Activated CD4-positive, alpha-beta T cell treated with anti-CD3 and anti-CD28 coated beads for 36 hours (primary cell): ENCODE results near the gene CYTH1. TPM values are rescaled to one million over a fixed set of nuclear protein-coding genes. Genes with fewer than 3 reads are reported as not detected.

Source experiments
- ATAC-seq: fragments of 200-7000 bp; cut with Tn5 transposase; one replicate; pipeline ENCODE4 v1.10.0; 2021; ENCODE audit warnings: mild to moderate bottlenecking, moderate library complexity
- CTCF ChIA-PET: fragments of 350-600 bp; sonication (Branson Sonifier 250); formaldehyde crosslinking; loops from one replicate; lab custom pipeline; 2021; ENCODE audit warnings: antibody characterized with exemption; lab: Charles Lee
- POLR2A ChIA-PET: fragments of 350-600 bp; sonication (Branson Sonifier 250); formaldehyde crosslinking; loops from one replicate; lab custom pipeline; 2021; ENCODE audit warnings: antibody characterized with exemption, inconsistent platforms; lab: Charles Lee
- DNase-seq: peaks from one replicate; pipeline ENCODE4 v3.0.0-alpha.2; 2020
- H3K27ac Mint-ChIP-seq: one replicate; pipeline ENCODE4 v1.8.0; 2021; ENCODE audit warnings: mixed read lengths
- H3K27me3 Mint-ChIP-seq: one replicate; pipeline ENCODE4 v1.8.0; 2021; ENCODE audit warnings: mixed read lengths
- H3K36me3 Mint-ChIP-seq: one replicate; pipeline ENCODE4 v1.8.0; 2021; ENCODE audit warnings: low read depth, mixed read lengths
- H3K4me1 Mint-ChIP-seq: one replicate; pipeline ENCODE4 v1.8.0; 2021; ENCODE audit warnings: mixed read lengths
- H3K4me3 Mint-ChIP-seq: one replicate; pipeline ENCODE4 v1.8.0; 2021; ENCODE audit warnings: mild to moderate bottlenecking, moderate library complexity, mixed read lengths
- H3K9me3 Mint-ChIP-seq: one replicate; pipeline ENCODE4 v1.8.0; 2021; ENCODE audit warnings: low read depth, mixed read lengths
- intact Hi-C, 2 experiments: fragments of 100-400 bp; cut with DNase I in 1 of 2; cut with micrococcal nuclease in 1 of 2; formaldehyde crosslinking; loops; one replicate each; pipeline versions ENCODE4 v1.14.2 to v1.15.1; 2022 to 2024; cut with DNase I, micrococcal nuclease
- total RNA-seq, 2 experiments: library from RNA; stranded (reverse); gene quantifications; one replicate each; pipeline ENCODE4 v1.2.3, GENCODE V29; 2021

Gene CYTH1
- total RNA-seq, 2 experiments from 2014 or later, result 109 to 130 TPM

DNA sequence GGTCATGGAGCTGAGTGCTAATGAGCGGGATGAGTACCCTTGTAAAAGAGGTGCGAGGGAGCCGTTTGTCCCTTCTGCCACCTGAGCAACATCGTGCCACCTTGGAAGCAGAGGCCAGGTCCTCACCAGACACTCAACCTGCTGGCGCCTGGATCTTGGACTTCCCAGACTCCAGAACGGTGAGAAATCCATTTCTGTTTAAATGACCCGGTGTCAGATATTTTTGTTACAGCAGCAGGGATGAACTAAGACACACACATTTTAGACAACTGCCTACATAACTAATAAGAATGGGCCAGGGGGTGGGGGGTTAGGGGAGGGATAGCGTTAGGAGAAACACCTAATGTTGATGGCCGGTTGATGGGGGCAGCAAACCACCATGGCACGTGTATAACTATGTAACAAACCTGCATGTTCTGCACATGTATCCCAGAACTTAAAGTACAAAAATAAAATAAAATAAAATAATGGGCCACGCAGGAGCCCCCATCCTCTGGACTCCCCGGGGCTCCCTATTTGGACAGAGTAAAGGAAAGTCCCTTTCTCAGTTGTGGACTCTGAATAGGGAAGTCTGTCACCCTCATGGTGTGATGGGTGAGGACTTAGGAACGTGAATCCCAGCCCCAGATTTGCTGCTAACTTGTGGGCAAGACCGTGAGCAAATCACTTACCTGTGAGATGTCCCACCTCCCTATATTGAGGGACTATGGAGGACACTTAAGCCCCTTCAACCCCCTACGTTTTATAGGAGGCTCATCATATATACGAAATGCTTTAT is 144.2 kb downstream of the CYTH1 start:
- H3K9me3 Mint-ChIP-seq, result no peaks in the 10 kb centered on the region
- no peaks in the 10 kb centered on the region for H3K27me3 Mint-ChIP-seq
- peaks cover 3% of the 10 kb centered on the region for H3K4me1 Mint-ChIP-seq
- CTCF ChIA-PET, result no interaction called here
- no peak for ATAC-seq
- no peak overlapping the region for H3K27ac Mint-ChIP-seq
- no peak overlapping the region for H3K4me3 Mint-ChIP-seq
- H3K36me3 Mint-ChIP-seq, result no peaks in the 10 kb centered on the region
- no peak for DNase-seq
- POLR2A ChIA-PET, result no interaction called here
- intact Hi-C loops, result no loop called here

DNA sequence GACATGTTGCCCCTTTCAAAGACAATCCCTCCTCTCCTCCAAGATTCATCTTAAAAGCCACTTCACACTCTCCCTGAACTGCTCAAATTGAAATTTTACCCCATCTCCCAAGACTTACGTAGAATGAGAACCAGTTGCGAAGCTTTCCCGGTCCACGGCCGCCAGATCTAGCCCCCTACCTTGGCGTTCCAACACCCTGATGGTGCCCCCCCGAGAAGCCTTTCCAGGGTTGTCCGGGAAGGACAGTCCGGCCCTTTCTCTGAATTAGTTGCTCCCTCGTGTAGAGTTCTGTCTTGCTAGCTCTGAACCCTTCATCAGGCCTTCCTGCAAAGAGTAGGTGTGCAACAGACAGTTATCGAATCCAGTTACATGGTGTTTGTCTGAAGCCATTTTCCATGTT is 144.9 kb downstream of the CYTH1 start:
- ATAC-seq, result no peak
- CTCF ChIA-PET, result no interaction called here
- intact Hi-C loops, result no loop called here
- Mint-ChIP-seq H3K36me3 (no peaks in the 10 kb centered on the region), H3K4me3 (no peak overlapping the region), H3K27ac (no peak overlapping the region), H3K9me3 (no peaks in the 10 kb centered on the region), H3K27me3 (no peaks in the 10 kb centered on the region), H3K4me1 (peaks cover 3% of the 10 kb centered on the region)
- POLR2A ChIA-PET, result no interaction called here
- DNase-seq, result no peak

DNA sequence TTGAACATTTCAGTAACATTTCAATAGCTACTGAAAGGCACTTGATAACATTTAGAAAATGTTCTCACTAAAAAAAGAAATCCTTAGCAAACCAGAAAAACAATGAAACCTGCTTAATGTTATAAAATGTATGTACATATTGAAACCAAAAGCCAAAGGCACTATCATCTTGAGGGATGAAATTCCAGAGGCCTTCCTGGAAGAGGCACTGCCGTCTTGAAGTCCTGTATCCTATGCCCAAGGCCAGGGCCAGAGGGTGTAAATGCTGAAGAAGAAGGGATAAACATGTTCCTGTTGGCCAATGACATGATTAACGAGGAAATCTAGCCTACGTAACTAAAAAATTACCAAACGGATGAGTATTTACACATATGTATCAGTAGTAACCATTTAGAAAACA is 147.9 kb downstream of the CYTH1 start:
- Mint-ChIP-seq H3K9me3 (no peaks in the 10 kb centered on the region), H3K27me3 (no peaks in the 10 kb centered on the region), H3K27ac (no peak overlapping the region), H3K4me1 (peaks cover 7% of the 10 kb centered on the region), H3K36me3 (no peaks in the 10 kb centered on the region), H3K4me3 (no peak overlapping the region)
- intact Hi-C loops, result no loop called here
- ChIA-PET CTCF (no interaction called here), POLR2A (interaction anchor here (0.7 kb wide), 1 partner anchor 227 kb away, joined by 5 read pairs; no protein-coding TSS in a partner anchor)
- ATAC-seq (no peak), DNase-seq (no peak)

DNA sequence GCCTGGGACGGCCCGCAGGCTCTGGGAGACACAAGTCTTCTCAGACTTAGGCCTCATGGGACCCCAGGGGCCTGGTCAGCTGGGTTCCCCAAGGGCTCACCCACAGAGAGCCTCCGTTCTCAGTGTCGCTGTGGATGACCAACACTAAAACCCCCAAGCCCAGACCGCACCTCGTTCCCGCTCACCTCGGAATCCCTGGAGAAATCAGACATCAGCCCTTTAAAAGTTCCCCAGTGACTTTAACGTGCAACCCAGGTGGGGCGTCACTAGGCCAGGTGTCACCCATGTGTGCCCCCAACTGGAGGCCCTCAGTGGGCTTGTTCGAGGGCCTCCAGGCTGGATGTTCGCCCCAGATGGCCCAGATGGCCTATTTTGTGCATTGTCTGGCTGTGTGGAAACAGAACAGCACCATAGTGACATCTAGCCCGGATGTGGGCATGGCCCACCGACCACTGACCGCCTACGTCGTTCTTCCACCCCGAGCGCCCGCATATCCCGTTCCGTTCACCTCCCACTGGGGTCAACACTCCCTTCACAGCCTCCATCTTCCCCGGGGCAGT is 152.6 kb downstream of the CYTH1 start:
- Mint-ChIP-seq H3K4me3 (no peak overlapping the region), H3K36me3 (no peaks in the 10 kb centered on the region), H3K9me3 (no peaks in the 10 kb centered on the region), H3K27me3 (no peaks in the 10 kb centered on the region), H3K27ac (no peak overlapping the region), H3K4me1 (peaks cover 5% of the 10 kb centered on the region)
- ChIA-PET POLR2A (no interaction called here), CTCF (no interaction called here)
- DNase-seq (no peak), ATAC-seq (no peak)
- intact Hi-C loops, result no loop called here

DNA sequence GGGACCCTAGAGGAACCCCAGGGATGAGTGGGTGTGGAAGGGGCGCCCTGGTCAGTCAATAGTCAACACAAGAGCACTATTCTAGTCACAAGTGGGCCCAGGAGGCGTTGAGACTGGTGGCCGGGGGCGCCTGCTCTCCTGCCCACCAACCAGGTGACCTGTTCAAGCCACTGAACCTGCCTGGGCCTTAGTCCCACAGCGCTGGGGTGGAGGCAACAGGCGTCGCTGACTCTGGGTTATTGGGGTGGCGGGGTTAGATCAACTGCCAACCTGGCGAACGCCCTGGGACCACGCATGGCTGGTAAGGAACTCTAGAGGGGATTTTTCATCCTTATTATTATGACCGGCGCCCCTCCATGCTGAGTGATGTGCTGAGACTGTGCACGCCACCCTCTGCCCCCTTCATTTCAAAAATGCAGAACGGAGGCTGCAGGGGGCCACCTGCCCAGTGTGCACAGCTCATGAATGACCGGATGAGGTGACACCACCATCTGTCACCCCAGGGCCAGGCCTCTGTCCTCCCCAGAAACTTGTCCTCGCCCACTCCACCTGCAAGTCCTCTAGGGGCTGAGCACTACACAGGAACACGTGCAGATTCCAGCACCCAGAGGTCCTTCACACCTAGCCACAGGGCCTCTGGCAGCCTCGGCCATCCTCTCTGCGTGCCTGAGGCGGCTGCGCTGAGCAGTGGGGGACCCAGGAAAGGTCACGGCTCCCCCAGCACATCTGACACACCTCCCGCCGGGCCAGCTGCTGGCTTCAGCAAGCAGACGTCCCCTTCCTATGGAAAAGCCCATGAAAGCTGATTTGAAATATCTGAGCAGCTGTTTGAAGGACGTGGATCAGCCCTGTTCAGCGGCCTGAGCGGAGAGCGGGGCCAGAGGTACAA is 153.3 kb downstream of the CYTH1 start:
- ATAC-seq, result no peak
- peaks cover 5% of the 10 kb centered on the region for H3K4me1 Mint-ChIP-seq
- no peak overlapping the region for H3K4me3 Mint-ChIP-seq
- POLR2A ChIA-PET, result no interaction called here
- no peaks in the 10 kb centered on the region for H3K9me3 Mint-ChIP-seq
- intact Hi-C loops, result no loop called here
- DNase-seq, result no peak
- H3K36me3 Mint-ChIP-seq, result no peaks in the 10 kb centered on the region
- no peak overlapping the region for H3K27ac Mint-ChIP-seq
- CTCF ChIA-PET, result no interaction called here
- no peaks in the 10 kb centered on the region for H3K27me3 Mint-ChIP-seq

DNA sequence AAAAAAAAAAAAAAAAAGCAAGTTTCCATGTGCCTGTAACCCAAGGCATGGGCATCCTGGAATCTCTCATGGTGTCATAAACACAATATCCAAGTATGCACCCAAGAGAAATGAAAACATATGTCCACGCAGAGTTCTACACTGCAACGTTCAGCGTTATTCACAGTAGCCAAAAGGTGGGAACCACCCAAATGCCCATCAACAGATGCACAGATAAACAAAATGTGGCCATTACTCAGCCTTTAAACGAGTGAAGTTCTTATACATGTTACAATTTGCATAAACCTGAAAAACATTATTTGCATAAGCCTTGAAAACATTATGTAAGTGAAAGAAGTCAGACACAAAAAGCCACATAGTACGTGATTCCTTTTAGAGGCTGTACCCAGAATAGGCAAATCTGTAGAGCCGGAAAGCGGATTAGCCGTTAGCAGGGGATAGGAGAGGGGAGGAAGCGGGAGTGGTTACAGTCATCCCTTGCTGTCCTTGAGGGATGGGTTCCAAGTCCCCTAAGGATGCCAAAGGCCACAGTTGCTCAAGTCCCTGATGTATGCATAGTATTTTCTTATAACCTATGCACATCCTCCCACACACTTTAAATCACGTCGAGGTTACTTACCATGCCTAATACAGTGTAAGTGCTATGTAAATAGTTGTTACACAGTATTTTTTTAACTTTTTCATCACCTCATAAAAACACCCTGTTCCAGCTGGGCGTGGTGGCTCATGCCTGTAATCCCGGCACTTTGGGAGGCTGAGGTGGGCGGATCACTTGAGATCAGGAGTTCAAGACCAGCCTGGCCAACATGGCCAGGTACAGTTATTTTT is 157.5 kb downstream of the CYTH1 start:
- intact Hi-C loops, result no loop called here
- Mint-ChIP-seq H3K27me3 (no peaks in the 10 kb centered on the region), H3K4me3 (no peak overlapping the region), H3K9me3 (peaks cover 3% of the 10 kb centered on the region), H3K36me3 (no peaks in the 10 kb centered on the region), H3K4me1 (no peaks in the 10 kb centered on the region), H3K27ac (no peak overlapping the region)
- CTCF ChIA-PET, result no interaction called here
- no peak for DNase-seq
- no peak for ATAC-seq
- POLR2A ChIA-PET, result no interaction called here

Other genes with a start within 250 kb of the CYTH1 start
- gene DNAH17, start 204.9 kb downstream of the CYTH1 start, total RNA-seq, result under 1 TPM; 0.12 to 0.14 TPM
- gene USP36, start 58.5 kb upstream of the CYTH1 start, total RNA-seq, result 10 to 100 TPM; 90.1 to 92.5 TPM
- not detected for gene CEP295NL, start 120.9 kb upstream of the CYTH1 start, total RNA-seq
- 1 to 10 TPM; 1.6 to 1.9 TPM for gene TIMP2, start 143.1 kb upstream of the CYTH1 start, total RNA-seq
- gene LGALS3BP, start 197.7 kb upstream of the CYTH1 start, total RNA-seq, result 10 to 100 TPM; 64.4 to 71.2 TPM
- gene CANT1, start 227.5 kb upstream of the CYTH1 start, total RNA-seq, result 10 to 100 TPM; 44.0 to 52.9 TPM
- under 1 TPM in 1 of 2 experiments, not detected in 1; 0.14 TPM for gene C1QTNF1, start 241.9 kb upstream of the CYTH1 start, total RNA-seq